ENCODE results near the gene COA6. TPM values are rescaled to one million over a fixed set of nuclear protein-coding genes. Genes with fewer than 3 reads are reported as not detected.

Gene COA6, protein sequence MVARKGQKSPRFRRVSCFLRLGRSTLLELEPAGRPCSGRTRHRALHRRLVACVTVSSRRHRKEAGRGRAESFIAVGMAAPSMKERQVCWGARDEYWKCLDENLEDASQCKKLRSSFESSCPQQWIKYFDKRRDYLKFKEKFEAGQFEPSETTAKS
- total RNA-seq (2022; extraction: Qiagen RNA extraction) = 80.0 to 96.9 TPM (median 86.2 TPM) in 5 replicates

DNA sequence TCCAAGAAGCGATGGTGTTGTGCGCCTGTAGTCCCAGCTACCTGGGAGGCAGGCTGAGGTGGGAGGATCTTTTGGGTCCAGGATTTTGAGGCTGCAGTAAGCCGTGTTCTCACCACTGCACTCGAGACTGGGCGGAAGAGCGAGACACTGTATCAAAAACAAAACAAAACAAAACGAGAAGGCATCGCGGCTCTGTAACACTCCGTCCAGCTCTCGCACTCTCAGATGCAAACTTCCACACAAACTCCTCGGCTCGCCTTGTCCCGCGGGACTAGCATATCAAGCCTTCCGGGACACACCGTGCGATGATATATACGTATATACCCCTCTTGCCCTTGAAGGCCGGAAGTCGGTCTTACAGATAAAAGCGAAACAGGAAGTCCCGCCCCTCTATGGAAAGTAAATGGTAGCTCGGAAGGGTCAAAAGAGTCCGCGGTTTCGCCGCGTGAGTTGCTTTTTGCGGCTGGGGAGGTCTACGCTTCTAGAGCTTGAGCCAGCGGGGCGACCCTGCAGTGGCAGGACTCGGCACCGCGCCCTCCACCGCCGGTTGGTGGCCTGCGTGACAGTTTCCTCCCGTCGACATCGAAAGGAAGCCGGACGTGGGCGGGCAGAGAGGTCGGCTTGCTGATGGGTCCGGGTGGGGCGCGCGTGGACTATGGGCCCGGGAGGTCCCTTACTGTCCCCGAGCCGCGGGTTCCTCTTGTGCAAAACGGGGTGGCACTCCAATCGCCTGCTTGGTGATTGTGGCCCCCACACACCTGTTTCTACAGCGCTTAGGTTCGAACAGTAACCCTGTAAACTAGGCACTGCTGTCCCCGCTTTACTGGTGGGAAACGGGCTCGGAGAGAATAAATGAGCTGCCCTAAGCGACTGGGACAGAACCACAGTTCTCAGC is at the start of gene COA6:
Gene COA6, plus strand, starts transcription at position 393 of the 895 bp plus-strand sequence. Its CDS starts 11 bp downstream, at position 404.

Other genes with a start within 250 kb of the COA6 start
- 9.9 to 12.1 TPM (median 10.7 TPM) in 5 replicates for gene TARBP1, start 105.7 kb downstream of the COA6 start, total RNA-seq (2022; extraction: Qiagen RNA extraction)
- gene IRF2BP2, start 236.7 kb downstream of the COA6 start, total RNA-seq (2022; extraction: Qiagen RNA extraction) = 65.1 to 89.3 TPM (median 80.2 TPM) in 5 replicates